Measurements from ENCODE around the gene ATP6V0E2. TPM values are rescaled to one million over a fixed set of nuclear protein-coding genes. Genes with fewer than 3 reads are reported as not detected.

The ATP6V0E2 gene
- total RNA-seq, result 40.8 and 55.7 TPM in 2 replicates

- no peaks in the 10 kb centered on the region for H3K27me3 ChIP-seq (ENCODE audit: control insufficient read depth, insufficient read depth, low read length)
- no peak for TF ChIP-seq CTCF (IDR thresholded peaks at IDR 0.05; ENCODE audit: insufficient read depth, low read length, poor library complexity, severe bottlenecking)
- peak within 1 kb of the TSS; percentile 66 for H3K4me3 ChIP-seq (ENCODE audit: low read depth, low read length)
- no peaks in the 10 kb centered on the region for H3K36me3 ChIP-seq (ENCODE audit: control insufficient read depth, insufficient read depth, low read length)
- peak; percentile 72 for DNase-seq (ENCODE audit: low read depth)
Observed at GRCh38 chr7:149873074-149873969, at the start of gene ATP6V0E2. ATP6V0E2 (plus strand) TSS chr7:149873969; CDS start chr7:149874066, 97 bp downstream.

GRCh38 chr7:149824301-149824741 lies 49.4 kb upstream of the ATP6V0E2 start:
- H3K36me3 ChIP-seq (ENCODE audit: control insufficient read depth, insufficient read depth, low read length), result no peaks in the 10 kb centered on the region
- H3K27me3 ChIP-seq (ENCODE audit: control insufficient read depth, insufficient read depth, low read length), result peaks cover 9% of the 10 kb centered on the region
- no peak for DNase-seq (ENCODE audit: low read depth)
- H3K4me3 ChIP-seq (ENCODE audit: low read depth, low read length), result no peak overlapping the region
- TF ChIP-seq CTCF (IDR thresholded peaks at IDR 0.05; ENCODE audit: insufficient read depth, low read length, poor library complexity, severe bottlenecking), result no peak

- no peaks in the 10 kb centered on the region for H3K36me3 ChIP-seq (ENCODE audit: control insufficient read depth, insufficient read depth, low read length)
- no peak overlapping the region for H3K4me3 ChIP-seq (ENCODE audit: low read depth, low read length)
- no peak for DNase-seq (ENCODE audit: low read depth)
- peaks cover 9% of the 10 kb centered on the region for H3K27me3 ChIP-seq (ENCODE audit: control insufficient read depth, insufficient read depth, low read length)
- no peak for TF ChIP-seq CTCF (IDR thresholded peaks at IDR 0.05; ENCODE audit: insufficient read depth, low read length, poor library complexity, severe bottlenecking)
Observed at GRCh38 chr7:149824748-149825566, 48.8 kb upstream of the ATP6V0E2 start.

- H3K36me3 ChIP-seq (ENCODE audit: control insufficient read depth, insufficient read depth, low read length), result no peaks in the 10 kb centered on the region
- H3K27me3 ChIP-seq (ENCODE audit: control insufficient read depth, insufficient read depth, low read length), result peaks cover 8% of the 10 kb centered on the region
- H3K4me3 ChIP-seq (ENCODE audit: low read depth, low read length), result no peak overlapping the region
- no peak for DNase-seq (ENCODE audit: low read depth)
- TF ChIP-seq CTCF (IDR thresholded peaks at IDR 0.05; ENCODE audit: insufficient read depth, low read length, poor library complexity, severe bottlenecking), result no peak
Observed at GRCh38 chr7:149825567-149826343, 48.0 kb upstream of the ATP6V0E2 start.

- DNase-seq (ENCODE audit: low read depth), result no peak
- Histone ChIP-seq H3K36me3 (ENCODE audit: control insufficient read depth, insufficient read depth, low read length) (no peaks in the 10 kb centered on the region), H3K27me3 (ENCODE audit: control insufficient read depth, insufficient read depth, low read length) (peaks cover 10% of the 10 kb centered on the region), H3K4me3 (ENCODE audit: low read depth, low read length) (no peak overlapping the region)
- TF ChIP-seq CTCF (IDR thresholded peaks at IDR 0.05; ENCODE audit: insufficient read depth, low read length, poor library complexity, severe bottlenecking), result no peak
Observed at GRCh38 chr7:149826344-149827088, 47.3 kb upstream of the ATP6V0E2 start.
